Activated CD8-positive, alpha-beta T cell treated with anti-CD3 and anti-CD28 coated beads, Interleukin-2, amount 10 ng/mL, durations not matched to agents 7 days and 5 days (primary cell): Measurements from ENCODE around the gene CACNA1I. TPM values are rescaled to one million over a fixed set of nuclear protein-coding genes. Genes with fewer than 3 reads are reported as not detected.

Source experiments
- ATAC-seq: fragments of 150-1000 bp; cut with Tn5 transposase; one replicate; pipeline ENCODE4 v1.10.0; 2021; ENCODE audit warnings: moderate library complexity
- CTCF ChIA-PET: fragments of 350-600 bp; sonication (Branson Sonifier 250); formaldehyde crosslinking; loops from one replicate; lab custom pipeline; 2021; ENCODE audit warnings: antibody characterized with exemption; lab: Charles Lee
- POLR2A ChIA-PET: fragments of 350-600 bp; sonication (Branson Sonifier 250); formaldehyde crosslinking; loops from one replicate; lab custom pipeline; 2021; ENCODE audit warnings: antibody characterized with exemption; lab: Charles Lee
- DNase-seq: peaks from one replicate; pipeline ENCODE4 v3.0.0-alpha.2; 2020
- H3K27ac Mint-ChIP-seq: one replicate; pipeline ENCODE4 v1.8.0; 2021; ENCODE audit warnings: mild to moderate bottlenecking, mixed read lengths
- H3K27me3 Mint-ChIP-seq: one replicate; pipeline ENCODE4 v1.8.0; 2021; ENCODE audit warnings: low read depth, mixed read lengths
- H3K36me3 Mint-ChIP-seq: one replicate; pipeline ENCODE4 v1.8.0; 2021; ENCODE audit warnings: low read depth, mixed read lengths
- H3K4me1 Mint-ChIP-seq: one replicate; pipeline ENCODE4 v1.8.0; 2021; ENCODE audit warnings: low read depth, mixed read lengths
- H3K4me3 Mint-ChIP-seq: one replicate; pipeline ENCODE4 v1.8.0; 2021; ENCODE audit warnings: mild to moderate bottlenecking, mixed read lengths
- H3K9me3 Mint-ChIP-seq: one replicate; pipeline ENCODE4 v1.8.0; 2022; ENCODE audit warnings: mixed read lengths; ENCODE audit not compliant: insufficient read depth
- total RNA-seq, 2 experiments: library from RNA; stranded (reverse); gene quantifications; one replicate each; pipeline ENCODE4 v1.2.3, GENCODE V29; 2021

The CACNA1I gene
- total RNA-seq, 2 experiments from 2014 or later, result 0.60 to 0.74 TPM

- H3K4me1 Mint-ChIP-seq, result peaks cover 3% of the 10 kb centered on the region
- peaks cover 9% of the 10 kb centered on the region for H3K36me3 Mint-ChIP-seq
- ChIA-PET POLR2A (no interaction called here), CTCF (no interaction called here)
- no peak for DNase-seq
- no peak overlapping the region for H3K27ac Mint-ChIP-seq
- peaks cover 7% of the 10 kb centered on the region for H3K27me3 Mint-ChIP-seq
- H3K4me3 Mint-ChIP-seq, result no peak overlapping the region
- H3K9me3 Mint-ChIP-seq, result peaks cover 20% of the 10 kb centered on the region
- ATAC-seq, result no peak
These were observed 98.9 kb downstream of the CACNA1I start for GRCh38 chr22:39669432-39669831.

- peaks cover 2% of the 10 kb centered on the region for H3K27me3 Mint-ChIP-seq
- H3K4me3 Mint-ChIP-seq, result no peak overlapping the region
- CTCF ChIA-PET, result no interaction called here
- ATAC-seq (no peak), DNase-seq (no peak)
- no peaks in the 10 kb centered on the region for H3K4me1 Mint-ChIP-seq
- H3K9me3 Mint-ChIP-seq, result peaks cover 20% of the 10 kb centered on the region
- H3K36me3 Mint-ChIP-seq, result peaks cover 9% of the 10 kb centered on the region
- no peak overlapping the region for H3K27ac Mint-ChIP-seq
- POLR2A ChIA-PET, result no interaction called here
These were observed 101.4 kb downstream of the CACNA1I start for GRCh38 chr22:39671936-39672335.

- H3K9me3 Mint-ChIP-seq, result peaks cover 20% of the 10 kb centered on the region
- H3K27ac Mint-ChIP-seq, result no peak overlapping the region
- CTCF ChIA-PET, result no interaction called here
- DNase-seq, result no peak
- peaks cover 9% of the 10 kb centered on the region for H3K36me3 Mint-ChIP-seq
- no peak overlapping the region for H3K4me3 Mint-ChIP-seq
- peaks cover 2% of the 10 kb centered on the region for H3K27me3 Mint-ChIP-seq
- ATAC-seq, result no peak
- POLR2A ChIA-PET, result no interaction called here
- no peaks in the 10 kb centered on the region for H3K4me1 Mint-ChIP-seq
These were observed 104.0 kb downstream of the CACNA1I start for GRCh38 chr22:39674536-39674935.

- Mint-ChIP-seq H3K9me3 (peaks cover 20% of the 10 kb centered on the region), H3K27ac (no peak overlapping the region), H3K27me3 (peaks cover 2% of the 10 kb centered on the region), H3K4me3 (no peak overlapping the region), H3K36me3 (peaks cover 9% of the 10 kb centered on the region), H3K4me1 (no peaks in the 10 kb centered on the region)
- POLR2A ChIA-PET, result no interaction called here
- ATAC-seq, result no peak
- CTCF ChIA-PET, result no interaction called here
- no peak for DNase-seq
These were observed 105.4 kb downstream of the CACNA1I start for GRCh38 chr22:39675947-39676346.

GRCh38 chr22:39677967-39678366, 107.4 kb downstream of the CACNA1I start:
- Mint-ChIP-seq H3K27me3 (peaks cover 2% of the 10 kb centered on the region), H3K27ac (no peak overlapping the region), H3K36me3 (peaks cover 3% of the 10 kb centered on the region), H3K4me1 (no peaks in the 10 kb centered on the region), H3K4me3 (no peak overlapping the region), H3K9me3 (peaks cover 5% of the 10 kb centered on the region)
- POLR2A ChIA-PET, result no interaction called here
- ATAC-seq (no peak), DNase-seq (no peak)
- CTCF ChIA-PET, result no interaction called here

- ChIA-PET POLR2A (no interaction called here), CTCF (no interaction called here)
- DNase-seq (no peak), ATAC-seq (no peak)
- no peaks in the 10 kb centered on the region for H3K9me3 Mint-ChIP-seq
- H3K4me3 Mint-ChIP-seq, result no peak overlapping the region
- no peaks in the 10 kb centered on the region for H3K4me1 Mint-ChIP-seq
- H3K27me3 Mint-ChIP-seq, result peaks cover 2% of the 10 kb centered on the region
- no peaks in the 10 kb centered on the region for H3K36me3 Mint-ChIP-seq
- no peak overlapping the region for H3K27ac Mint-ChIP-seq
These were observed 108.4 kb downstream of the CACNA1I start for GRCh38 chr22:39678862-39679490.

GRCh38 chr22:39679652-39680051, 109.1 kb downstream of the CACNA1I start:
- no peaks in the 10 kb centered on the region for H3K36me3 Mint-ChIP-seq

GRCh38 chr22:39680486-39680885, 109.9 kb downstream of the CACNA1I start:
- Mint-ChIP-seq H3K27me3 (peaks cover 13% of the 10 kb centered on the region), H3K36me3 (no peaks in the 10 kb centered on the region), H3K9me3 (no peaks in the 10 kb centered on the region), H3K27ac (no peak overlapping the region), H3K4me3 (no peak overlapping the region), H3K4me1 (no peaks in the 10 kb centered on the region)
- CTCF ChIA-PET, result no interaction called here
- POLR2A ChIA-PET, result no interaction called here
- no peak for DNase-seq
- ATAC-seq, result no peak

More at GRCh38 chr22:39679652-39680051, 109.1 kb downstream of the CACNA1I start:
- peaks cover 8% of the 10 kb centered on the region for H3K27me3 Mint-ChIP-seq
- DNase-seq (no peak), ATAC-seq (no peak)
- H3K9me3 Mint-ChIP-seq, result no peaks in the 10 kb centered on the region
- ChIA-PET CTCF (no interaction called here), POLR2A (no interaction called here)
- no peak overlapping the region for H3K27ac Mint-ChIP-seq
- H3K4me3 Mint-ChIP-seq, result no peak overlapping the region
- H3K4me1 Mint-ChIP-seq, result no peaks in the 10 kb centered on the region

- ChIA-PET POLR2A (no interaction called here), CTCF (no interaction called here)
- ATAC-seq, result no peak
- Mint-ChIP-seq H3K4me1 (no peaks in the 10 kb centered on the region), H3K9me3 (no peaks in the 10 kb centered on the region), H3K27me3 (peaks cover 11% of the 10 kb centered on the region), H3K27ac (no peak overlapping the region), H3K4me3 (no peak overlapping the region), H3K36me3 (no peaks in the 10 kb centered on the region)
- no peak for DNase-seq
These were observed 110.7 kb downstream of the CACNA1I start for GRCh38 chr22:39681038-39681861.

GRCh38 chr22:39682994-39683393, 112.4 kb downstream of the CACNA1I start:
- POLR2A ChIA-PET, result no interaction called here
- Mint-ChIP-seq H3K9me3 (no peaks in the 10 kb centered on the region), H3K4me3 (no peak overlapping the region), H3K36me3 (no peaks in the 10 kb centered on the region), H3K4me1 (no peaks in the 10 kb centered on the region), H3K27me3 (peaks cover 16% of the 10 kb centered on the region), H3K27ac (no peak overlapping the region)
- ATAC-seq (no peak), DNase-seq (no peak)
- CTCF ChIA-PET, result no interaction called here

- ChIA-PET CTCF (no interaction called here), POLR2A (no interaction called here)
- no peaks in the 10 kb centered on the region for H3K9me3 Mint-ChIP-seq
- no peak overlapping the region for H3K27ac Mint-ChIP-seq
- no peaks in the 10 kb centered on the region for H3K36me3 Mint-ChIP-seq
- H3K27me3 Mint-ChIP-seq, result peaks cover 21% of the 10 kb centered on the region
- ATAC-seq (no peak), DNase-seq (no peak)
- no peak overlapping the region for H3K4me3 Mint-ChIP-seq
- no peaks in the 10 kb centered on the region for H3K4me1 Mint-ChIP-seq
These were observed 113.1 kb downstream of the CACNA1I start for GRCh38 chr22:39683639-39684038.

- Mint-ChIP-seq H3K27ac (peak overlapping the region; percentile 46), H3K4me3 (no peak overlapping the region), H3K27me3 (peaks cover 28% of the 10 kb centered on the region), H3K9me3 (no peaks in the 10 kb centered on the region), H3K4me1 (no peaks in the 10 kb centered on the region), H3K36me3 (no peaks in the 10 kb centered on the region)
- ATAC-seq, result no peak
- ChIA-PET CTCF (no interaction called here), POLR2A (interaction anchor here (0.6 kb wide), 1 partner anchor 261 kb away, joined by 3 read pairs; no protein-coding TSS in a partner anchor)
- no peak for DNase-seq
These were observed 114.2 kb downstream of the CACNA1I start for GRCh38 chr22:39684702-39685281.
